Testis (tissue), 2 donors: ENCODE results near the gene NECAB3.

Experiments
- POLR2A ChIP-seq: fragments of 450-650 bp; IDR thresholded peaks from one replicate; pipeline ENCODE4 v1.6.1; 2017; ENCODE audit warnings: antibody characterized with exemption, mild to moderate bottlenecking, moderate library complexity
- TF ChIP-seq, protein P1 (sequence below), 3 experiments: fragments of 450-650 bp in 2 of 3; fragments of 200-600 bp in 1 of 3; sonication (generic) in 1 of 3; IDR thresholded peaks; one replicate each; pipeline ENCODE4 v1.5.1; 2016 to 2019; ENCODE audit warnings: antibody characterized with exemption in 3 of 3, mild to moderate bottlenecking in 2 of 3, moderate library complexity in 1 of 3

DNA sequence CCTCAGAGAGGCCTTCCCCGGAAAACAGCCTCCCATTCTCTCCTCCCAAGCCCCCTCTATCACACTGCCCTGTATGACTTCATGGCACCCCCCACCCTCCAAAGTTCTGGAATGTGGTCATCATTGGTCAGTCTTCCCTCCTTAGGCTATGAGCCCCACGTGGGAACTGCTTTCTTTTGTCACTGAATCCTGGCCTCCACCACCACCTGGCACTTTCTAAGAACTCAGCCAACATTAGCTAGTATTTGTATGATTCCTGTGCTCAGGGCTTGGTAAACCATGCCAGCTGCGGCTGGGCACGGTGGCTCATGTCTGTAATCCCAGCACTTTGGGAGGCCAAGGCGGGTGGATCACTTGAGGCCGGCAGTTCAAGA is 20.4 kb upstream of the NECAB3 start:
- no peak for TF ChIP-seq POLR2A
- TF ChIP-seq, protein P1, sequence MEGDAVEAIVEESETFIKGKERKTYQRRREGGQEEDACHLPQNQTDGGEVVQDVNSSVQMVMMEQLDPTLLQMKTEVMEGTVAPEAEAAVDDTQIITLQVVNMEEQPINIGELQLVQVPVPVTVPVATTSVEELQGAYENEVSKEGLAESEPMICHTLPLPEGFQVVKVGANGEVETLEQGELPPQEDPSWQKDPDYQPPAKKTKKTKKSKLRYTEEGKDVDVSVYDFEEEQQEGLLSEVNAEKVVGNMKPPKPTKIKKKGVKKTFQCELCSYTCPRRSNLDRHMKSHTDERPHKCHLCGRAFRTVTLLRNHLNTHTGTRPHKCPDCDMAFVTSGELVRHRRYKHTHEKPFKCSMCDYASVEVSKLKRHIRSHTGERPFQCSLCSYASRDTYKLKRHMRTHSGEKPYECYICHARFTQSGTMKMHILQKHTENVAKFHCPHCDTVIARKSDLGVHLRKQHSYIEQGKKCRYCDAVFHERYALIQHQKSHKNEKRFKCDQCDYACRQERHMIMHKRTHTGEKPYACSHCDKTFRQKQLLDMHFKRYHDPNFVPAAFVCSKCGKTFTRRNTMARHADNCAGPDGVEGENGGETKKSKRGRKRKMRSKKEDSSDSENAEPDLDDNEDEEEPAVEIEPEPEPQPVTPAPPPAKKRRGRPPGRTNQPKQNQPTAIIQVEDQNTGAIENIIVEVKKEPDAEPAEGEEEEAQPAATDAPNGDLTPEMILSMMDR (IDR thresholded peaks at IDR 0.05) = no peak
